ENCODE results near the gene NR6A1. TPM values are rescaled to one million over a fixed set of nuclear protein-coding genes. Genes with fewer than 3 reads are reported as not detected.
"Not testable (repeated sequence)": the region's sequence is repeated elsewhere in the genome, so short reads cannot be mapped to it uniquely, and the experiment has no call there.

NR6A1 gene
- total and polyA plus RNA-seq, 2 of the 13 experiments (the other 11 are each of a cell fraction or from before 2014, with no cell fraction given), result 28.1 to 31.5 TPM

DNA sequence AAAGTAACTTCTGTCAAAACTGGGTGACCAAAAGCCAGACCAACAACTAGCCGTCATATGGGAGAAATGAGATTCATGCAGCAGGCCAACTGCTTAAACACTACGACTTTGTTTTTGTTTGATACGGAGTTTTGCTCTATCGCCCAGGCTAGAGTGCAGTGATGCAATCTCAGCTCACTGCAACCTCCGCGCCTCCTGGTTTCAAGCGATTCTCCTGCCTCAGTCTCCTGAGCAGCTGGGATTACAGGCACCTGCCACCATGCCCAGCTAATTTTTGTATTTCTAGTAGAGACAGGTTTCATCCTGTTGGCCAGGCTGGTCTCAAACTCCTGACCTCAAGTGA lies 36.4 kb downstream of the NR6A1 start:
- in situ Hi-C loops (cut with HindIII; ENCODE audit: extremely low pct_ligation_motif_present, low pct_unique_long_range_greater_than_20kb); DNase-seq (ENCODE audit: low spot score); H3K9me3 ChIP-seq (ENCODE audit: low read length); H4K20me1 ChIP-seq (ENCODE audit: insufficient read depth, low read length); BruUV-seq (replicated peaks); CTCF ChIA-PET (ENCODE audit: low intra/inter-chr PET ratio, low total read pairs); H3K79me2 ChIP-seq (ENCODE audit: insufficient read depth, low read length); H3K4me3 ChIP-seq (replicated peaks in 1 of 3; ENCODE audit: insufficient read depth in 1 of 3, low read depth in 2 of 3, low read length in 3 of 3); FAIRE-seq; H2AFZ ChIP-seq (ENCODE audit: low read length); H3K9ac ChIP-seq (ENCODE audit: insufficient read depth, low read depth, low read length); intact Hi-C loops (cut with micrococcal nuclease; ENCODE audit: unreplicated experiment); H3K27me3 ChIP-seq (ENCODE audit: control insufficient read depth in 1 of 2, insufficient read depth in 2 of 2, low read length in 2 of 2): not testable (repeated sequence)
- TF ChIP-seq CEBPB (IDR thresholded peaks at IDR 0.05; ENCODE audit: borderline replicate concordance, low read depth, low read length) (peak; percentile 50; the same call in 1 of the 2 replicates), CEBPG (CRISPR knock-in tag; IDR thresholded peaks at IDR 0.05) (peak; percentile 78), ATF4 (CRISPR knock-in tag; IDR thresholded peaks at IDR 0.05) (peak in 1 of 2 experiments; percentile 51; a peak in 1 of 4 replicates), ZBTB38 (CRISPR knock-in tag; IDR thresholded peaks at IDR 0.05) (peak; percentile 94), ZNF441 (CRISPR knock-in tag; IDR thresholded peaks at IDR 0.05; ENCODE audit: borderline replicate concordance) (peak; percentile 98)
- TF ChIP-seq, protein P1, sequence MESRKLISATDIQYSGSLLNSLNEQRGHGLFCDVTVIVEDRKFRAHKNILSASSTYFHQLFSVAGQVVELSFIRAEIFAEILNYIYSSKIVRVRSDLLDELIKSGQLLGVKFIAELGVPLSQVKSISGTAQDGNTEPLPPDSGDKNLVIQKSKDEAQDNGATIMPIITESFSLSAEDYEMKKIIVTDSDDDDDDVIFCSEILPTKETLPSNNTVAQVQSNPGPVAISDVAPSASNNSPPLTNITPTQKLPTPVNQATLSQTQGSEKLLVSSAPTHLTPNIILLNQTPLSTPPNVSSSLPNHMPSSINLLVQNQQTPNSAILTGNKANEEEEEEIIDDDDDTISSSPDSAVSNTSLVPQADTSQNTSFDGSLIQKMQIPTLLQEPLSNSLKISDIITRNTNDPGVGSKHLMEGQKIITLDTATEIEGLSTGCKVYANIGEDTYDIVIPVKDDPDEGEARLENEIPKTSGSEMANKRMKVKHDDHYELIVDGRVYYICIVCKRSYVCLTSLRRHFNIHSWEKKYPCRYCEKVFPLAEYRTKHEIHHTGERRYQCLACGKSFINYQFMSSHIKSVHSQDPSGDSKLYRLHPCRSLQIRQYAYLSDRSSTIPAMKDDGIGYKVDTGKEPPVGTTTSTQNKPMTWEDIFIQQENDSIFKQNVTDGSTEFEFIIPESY (CRISPR knock-in tag; IDR thresholded peaks at IDR 0.05), result peak; percentile 80
- peaks cover 49% of the 10 kb centered on the region for H3K4me1 ChIP-seq (ENCODE audit: insufficient read depth, low read length)
- peak overlapping the region; percentile 64 for H3K27ac ChIP-seq (ENCODE audit: extremely low read length, insufficient read depth, low read length)
- 67% methylated on average over 7 of the region's 7 CpGs for WGBS (ENCODE audit: low lambda C conversion rate)
- ATAC-seq, result peak; percentile 23
- peaks cover 0 to 13% of the 10 kb centered on the region in 2 experiments; a peak in 3 of 5 replicates for H3K36me3 ChIP-seq (replicated peaks in 1 of 2; ENCODE audit: control insufficient read depth in 1 of 2, insufficient read depth in 2 of 2, low read length in 2 of 2)
- POLR2A ChIA-PET, result interaction anchor here (1.0 to 1.8 kb wide), 6 partner anchors 9 to 36 kb away, joined by 3 to 16 read pairs (median 6); partner anchors contain the start of gene NR6A1
- H3K4me2 ChIP-seq (ENCODE audit: low read depth, low read length), result peak overlapping the region; percentile 63
